GM18498 (cell line): ENCODE data around the gene EIF3F.

ENCODE experiments used
- ATAC-seq: cut with Tn5 transposase; IDR thresholded peaks from one replicate; pipeline ENCODE4 v1.9.1; 2021; ENCODE audit warnings: mild to moderate bottlenecking, moderate library complexity; ENCODE audit not compliant: unreplicated experiment

The EIF3F gene, protein sequence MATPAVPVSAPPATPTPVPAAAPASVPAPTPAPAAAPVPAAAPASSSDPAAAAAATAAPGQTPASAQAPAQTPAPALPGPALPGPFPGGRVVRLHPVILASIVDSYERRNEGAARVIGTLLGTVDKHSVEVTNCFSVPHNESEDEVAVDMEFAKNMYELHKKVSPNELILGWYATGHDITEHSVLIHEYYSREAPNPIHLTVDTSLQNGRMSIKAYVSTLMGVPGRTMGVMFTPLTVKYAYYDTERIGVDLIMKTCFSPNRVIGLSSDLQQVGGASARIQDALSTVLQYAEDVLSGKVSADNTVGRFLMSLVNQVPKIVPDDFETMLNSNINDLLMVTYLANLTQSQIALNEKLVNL

DNA sequence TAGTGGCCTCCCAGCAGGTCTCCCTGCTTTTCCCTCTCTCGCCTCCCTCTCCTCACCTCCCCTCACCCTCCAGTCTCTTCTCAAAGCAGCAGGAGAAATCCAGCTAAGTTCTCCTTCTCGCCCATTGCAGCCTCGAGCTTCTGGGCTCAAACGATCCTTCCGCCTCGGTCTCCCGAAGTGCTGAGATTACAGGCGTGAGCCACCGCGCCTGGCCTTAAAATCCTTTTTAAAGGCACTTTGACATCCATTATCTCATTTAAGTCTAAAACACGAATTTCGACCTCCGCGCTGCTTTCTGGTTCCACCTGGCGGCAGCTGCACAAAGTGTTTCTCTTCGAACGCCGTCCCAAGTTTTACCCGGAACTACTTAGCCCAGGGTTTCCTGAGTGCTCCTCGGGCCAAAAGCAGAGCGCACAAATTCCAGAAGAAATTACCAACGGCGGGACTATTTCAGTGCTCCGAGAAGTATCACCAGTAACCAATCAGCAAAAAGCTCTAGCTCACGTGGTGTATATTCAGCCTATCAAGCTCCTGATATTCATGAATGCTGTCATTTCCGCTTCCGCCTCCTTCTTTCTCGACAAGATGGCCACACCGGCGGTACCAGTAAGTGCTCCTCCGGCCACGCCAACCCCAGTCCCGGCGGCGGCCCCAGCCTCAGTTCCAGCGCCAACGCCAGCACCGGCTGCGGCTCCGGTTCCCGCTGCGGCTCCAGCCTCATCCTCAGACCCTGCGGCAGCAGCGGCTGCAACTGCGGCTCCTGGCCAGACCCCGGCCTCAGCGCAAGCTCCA is at the start of gene EIF3F:
TSS of gene EIF3F (plus strand) at position 570 of the 792 bp plus-strand sequence. CDS start at position 586, 16 bp downstream.
- ATAC-seq: peak; percentile 94

DNA sequence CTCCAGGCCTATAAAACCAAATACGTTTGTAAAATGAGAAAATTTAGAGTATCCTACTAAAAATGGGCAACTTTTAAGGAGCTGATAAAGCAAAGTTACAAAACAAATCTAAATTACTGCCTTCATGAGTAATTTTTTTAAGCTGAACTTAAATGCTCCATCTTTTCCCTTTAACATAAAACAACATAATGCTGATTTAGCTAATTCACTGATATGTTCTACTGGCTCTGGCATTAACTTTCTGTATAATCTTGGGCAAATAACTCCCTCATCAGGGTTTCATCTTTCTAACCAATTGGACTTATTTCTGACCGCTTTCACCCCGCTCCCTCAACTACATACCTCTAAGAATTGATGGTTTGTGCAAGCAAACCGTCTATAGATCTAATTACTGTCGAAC is 46.0 kb upstream of the EIF3F start:
- ATAC-seq: no peak

DNA sequence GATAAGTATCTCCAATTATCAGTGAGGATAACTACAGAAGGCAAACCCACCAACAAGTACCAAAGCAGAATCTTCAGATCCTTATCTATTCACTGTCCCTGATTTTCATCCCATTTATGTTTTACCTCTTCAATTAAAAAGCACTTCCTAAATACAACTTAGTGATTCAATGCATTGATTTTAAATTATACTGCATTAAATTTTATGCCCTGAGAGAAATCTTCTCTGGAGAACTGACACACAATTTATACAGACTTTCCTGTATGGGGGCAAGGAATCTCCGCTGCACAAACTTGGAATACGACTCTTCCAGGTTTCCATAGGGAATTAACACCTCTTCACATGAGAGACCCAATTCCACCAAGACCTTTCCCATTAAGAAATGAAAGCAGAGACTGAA is 45.5 kb upstream of the EIF3F start, which contains the start of gene OR10A3:
TSS of gene OR10A3 (minus strand) at position 101 of the 400 bp plus-strand sequence. CDS start 2,188 bp downstream, outside the sequence.
- ATAC-seq: no peak

DNA sequence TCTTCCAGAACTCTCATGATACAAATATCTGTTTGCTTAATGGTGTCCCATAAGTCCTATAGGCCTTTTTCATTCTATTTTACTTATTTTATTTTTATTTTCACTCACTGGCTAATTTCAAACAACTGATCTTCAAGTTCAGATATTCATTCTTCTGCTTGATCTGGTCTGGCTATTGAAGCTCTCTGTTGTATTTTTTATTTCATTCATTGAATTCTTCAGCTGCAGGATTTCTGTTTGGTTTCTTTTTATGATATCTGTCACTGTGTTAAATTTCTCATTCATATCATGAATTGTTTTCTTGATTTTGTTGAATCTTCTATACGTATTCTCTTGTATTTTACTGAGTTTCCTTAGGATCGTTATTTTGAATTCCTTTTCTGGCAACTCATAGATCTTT is 43.0 kb upstream of the EIF3F start:
- no peak for ATAC-seq

DNA sequence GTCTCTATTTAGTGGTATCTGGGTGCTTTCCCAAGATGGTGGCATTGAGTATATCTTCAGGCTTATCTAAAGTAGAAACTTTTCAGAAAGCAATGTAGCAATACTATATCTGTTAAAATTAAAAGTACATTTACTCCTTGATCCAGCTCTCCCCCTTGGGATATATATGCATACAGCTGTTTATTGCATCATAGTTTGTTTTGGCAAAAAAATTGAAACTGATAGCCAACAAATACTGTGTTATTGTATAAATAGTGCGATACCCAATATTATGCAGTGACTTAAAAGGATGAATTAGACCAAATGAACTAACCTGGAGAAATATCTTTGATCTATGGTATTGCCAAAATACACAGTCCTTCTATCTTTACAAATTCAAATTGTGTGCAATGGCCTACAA is 37.2 kb upstream of the EIF3F start:
- ATAC-seq: no peak

DNA sequence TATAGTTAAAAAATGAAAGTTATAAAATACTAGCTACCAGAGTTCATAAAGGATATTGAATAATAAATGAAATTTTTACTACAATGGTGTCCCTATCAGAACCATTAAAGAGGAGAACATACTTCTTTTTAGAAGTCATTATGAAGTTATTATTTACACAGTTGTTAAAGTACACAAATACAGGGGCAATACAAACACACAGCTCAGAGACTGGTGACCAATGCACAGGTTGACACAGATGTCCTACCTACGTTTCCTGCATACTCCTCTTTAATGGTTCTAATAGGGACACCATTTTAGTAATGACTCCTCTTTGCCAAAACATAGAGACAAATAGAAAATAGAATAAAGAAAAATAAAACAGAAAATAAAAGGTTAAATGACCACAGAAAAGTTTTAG is 31.9 kb upstream of the EIF3F start:
- ATAC-seq: no peak

DNA sequence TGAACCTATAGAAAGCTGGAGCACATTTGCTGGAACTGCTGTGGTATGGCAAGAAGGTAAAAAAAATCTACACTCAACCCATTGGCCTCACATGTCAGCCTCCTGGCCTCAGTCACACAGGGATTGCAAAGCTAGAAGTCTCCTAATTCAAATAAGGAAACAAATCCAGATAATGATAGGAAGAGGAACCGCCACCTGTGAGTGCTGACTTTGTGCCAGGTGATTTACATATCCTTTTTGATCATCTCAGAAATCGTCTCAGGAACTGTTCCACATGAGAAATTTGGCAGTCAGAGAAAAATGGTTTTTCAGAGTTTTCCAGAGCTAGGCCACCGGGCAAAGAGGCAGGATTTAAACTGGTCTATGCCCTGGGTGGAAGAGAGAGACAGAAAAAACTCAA is 22.9 kb upstream of the EIF3F start:
- ATAC-seq: no peak

DNA sequence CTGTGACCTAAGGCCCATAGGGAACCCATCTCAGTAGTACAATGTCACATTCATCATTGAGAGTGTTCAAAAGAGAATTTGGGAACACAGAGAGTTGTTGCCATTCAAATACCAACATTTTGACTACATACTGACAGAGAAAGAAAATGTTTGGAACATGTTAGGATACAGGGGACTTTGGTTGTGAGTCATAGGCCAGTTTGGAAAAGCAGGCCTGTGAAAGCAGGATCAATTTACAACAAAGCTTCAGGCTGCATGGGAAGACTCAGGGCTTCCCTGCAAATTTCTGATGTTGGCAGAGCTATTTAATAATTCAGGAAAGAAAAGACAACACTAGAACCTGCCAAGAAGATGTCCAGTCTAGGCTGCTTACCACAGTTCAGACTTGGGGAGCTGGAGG is 22.3 kb upstream of the EIF3F start:
- ATAC-seq: no peak

DNA sequence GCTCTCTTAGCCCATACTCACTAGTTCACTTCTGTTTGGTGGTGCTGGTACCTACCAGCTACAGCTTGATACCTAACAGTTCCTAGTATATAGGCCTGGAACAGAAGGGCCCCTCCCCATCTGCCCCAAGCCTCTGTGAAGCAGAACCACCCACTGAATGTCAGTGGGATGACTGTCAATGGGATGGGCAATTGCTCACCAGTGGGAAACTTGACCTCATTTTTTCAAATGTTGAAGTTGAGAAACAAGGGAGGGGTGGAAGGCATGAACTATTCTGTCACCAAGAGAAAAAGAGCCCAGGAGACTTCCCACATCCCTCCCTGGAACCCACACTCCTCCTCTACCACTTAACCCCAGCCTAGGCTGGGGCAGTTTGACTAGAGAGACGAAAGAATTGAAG is 21.8 kb upstream of the EIF3F start, which contains the start of gene NLRP10:
TSS of gene NLRP10 (minus strand) at position 62 of the 400 bp plus-strand sequence. CDS start 1,952 bp downstream, outside the sequence.
- ATAC-seq: no peak

DNA sequence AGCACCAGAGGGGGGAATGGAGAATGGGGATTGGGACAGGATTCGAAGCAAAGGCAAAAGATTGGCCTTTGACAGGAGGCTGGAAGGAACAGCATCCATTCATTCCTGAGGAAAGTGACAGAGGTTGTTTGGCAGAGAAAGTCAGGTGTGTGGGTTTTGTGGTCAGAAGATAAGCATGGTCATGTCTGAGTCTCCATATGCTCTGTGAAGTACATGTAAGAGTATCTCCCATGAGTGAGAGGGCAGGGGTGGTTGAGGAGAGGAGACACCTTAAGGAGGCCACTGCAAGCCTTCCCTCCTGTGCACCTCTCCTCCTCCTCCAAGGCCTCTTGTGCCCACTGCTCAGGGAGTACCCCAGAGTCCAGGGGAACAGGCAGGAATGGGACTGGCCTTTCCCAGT is 20.0 kb upstream of the EIF3F start:
- ATAC-seq: no peak

DNA sequence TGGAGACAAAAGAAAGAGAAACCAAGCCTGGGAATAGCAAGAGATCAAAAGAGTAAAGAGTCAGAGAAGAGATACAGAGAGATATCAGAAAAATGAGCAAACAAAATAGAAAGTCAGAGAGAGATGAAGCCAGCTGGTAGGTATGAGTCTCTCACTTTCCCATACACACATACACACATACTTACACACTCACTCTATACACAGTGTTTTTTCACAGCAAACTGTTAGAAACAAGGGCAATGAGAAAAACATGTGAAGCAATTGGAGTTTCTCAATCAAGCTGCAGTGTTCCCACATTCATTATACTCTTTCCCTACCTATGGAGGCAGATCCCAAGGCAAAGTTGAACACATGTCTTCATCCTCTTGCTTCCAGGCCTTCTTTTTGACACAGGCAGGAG is 19.3 kb upstream of the EIF3F start:
- ATAC-seq: no peak

DNA sequence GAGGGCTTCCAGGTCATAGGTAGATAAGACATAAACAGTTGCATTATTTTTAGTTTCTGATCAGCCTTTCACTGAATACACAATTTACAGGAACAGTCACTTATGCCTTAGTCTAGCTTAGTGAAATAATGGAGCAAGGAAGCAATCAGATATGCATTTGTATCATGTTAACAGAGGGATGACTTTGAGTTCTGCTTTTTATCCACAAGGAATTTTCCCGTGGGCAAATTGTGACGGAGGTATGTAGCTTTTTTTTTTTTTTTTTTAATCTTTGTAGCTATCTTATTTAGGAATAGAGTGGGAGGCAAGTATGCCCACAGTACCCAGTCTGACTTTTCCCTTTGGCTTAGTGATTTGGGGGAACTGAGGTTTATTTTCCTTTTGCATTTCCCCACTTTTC is 18.5 kb upstream of the EIF3F start:
- no peak for ATAC-seq

DNA sequence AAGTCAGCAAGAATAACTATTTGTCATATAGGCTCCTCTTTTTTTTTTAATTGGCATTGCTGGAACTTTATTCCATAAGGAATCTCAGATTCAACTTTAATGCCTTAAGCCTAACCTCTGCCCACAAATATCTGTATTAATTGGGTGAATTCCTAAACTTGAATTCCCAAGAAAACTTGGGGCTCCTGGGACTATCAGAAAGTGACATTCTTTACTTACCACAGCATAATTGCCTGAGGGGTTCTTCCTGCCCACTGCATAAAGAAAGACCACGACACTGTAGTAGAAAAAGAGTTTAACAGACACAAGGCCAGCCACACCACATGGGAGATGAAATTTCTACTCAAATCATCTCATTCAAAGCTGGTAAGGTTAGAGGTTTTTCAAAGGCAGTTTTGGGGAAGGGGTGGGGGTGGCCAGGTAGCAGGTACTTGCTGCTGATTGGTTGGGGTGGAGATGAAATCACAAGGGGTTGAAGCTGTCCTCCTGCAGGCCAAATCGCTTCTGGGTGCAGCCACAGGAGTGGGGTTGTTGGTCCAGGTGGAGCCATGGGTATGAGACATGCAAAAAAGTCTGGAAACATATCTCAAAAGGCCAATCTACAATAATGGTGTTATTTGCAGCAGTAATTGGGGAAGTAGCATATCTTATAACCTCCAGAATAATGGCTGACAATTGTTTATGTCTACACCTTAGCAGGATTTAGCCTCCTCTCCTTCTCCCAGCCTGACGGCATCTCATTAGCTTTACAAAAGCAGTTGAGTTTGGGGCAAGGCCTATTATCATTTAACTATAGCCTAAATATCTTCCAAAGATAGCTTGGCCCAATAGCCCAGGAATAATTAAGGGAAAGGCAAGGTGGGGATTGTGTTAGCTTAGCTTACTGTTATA is 17.1 kb upstream of the EIF3F start:
- ATAC-seq: no peak

DNA sequence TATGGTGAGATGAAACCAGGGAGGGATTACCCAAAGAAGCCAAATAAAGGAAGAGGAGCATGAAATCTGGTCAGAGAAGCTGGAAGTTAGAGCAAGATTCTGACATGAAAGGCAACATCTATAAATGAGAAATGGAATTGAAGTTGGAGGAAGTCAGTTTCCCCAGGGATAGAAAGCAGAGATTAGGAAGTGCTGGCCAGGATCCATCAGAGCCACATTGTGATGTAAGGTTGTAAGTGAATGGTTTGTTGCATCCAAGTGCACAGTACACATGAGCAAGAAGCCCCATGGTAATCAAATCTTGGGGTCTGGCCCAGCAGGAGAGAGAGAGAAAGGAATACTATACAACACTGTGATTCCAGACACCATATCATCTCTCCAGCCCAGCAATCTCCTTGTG is 15.3 kb upstream of the EIF3F start:
- no peak for ATAC-seq

DNA sequence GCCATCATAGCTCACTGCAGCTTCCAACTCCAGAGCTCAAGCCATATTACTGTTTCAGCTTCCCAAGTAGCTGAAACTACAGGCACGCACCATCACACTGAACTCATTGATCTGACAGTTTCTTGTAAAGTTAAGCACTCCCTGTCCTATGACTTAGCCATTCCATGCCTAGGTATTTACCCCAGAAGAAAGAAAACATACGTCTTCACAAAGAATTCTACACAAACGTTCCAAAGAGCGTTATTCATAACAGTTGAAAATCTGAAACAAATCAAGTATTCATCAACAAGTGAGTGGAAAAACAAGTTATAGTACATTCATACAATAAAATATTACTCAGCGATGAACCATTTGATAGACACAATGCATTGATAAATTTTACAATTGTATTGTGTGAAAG is 14.1 kb upstream of the EIF3F start:
- ATAC-seq: no peak

DNA sequence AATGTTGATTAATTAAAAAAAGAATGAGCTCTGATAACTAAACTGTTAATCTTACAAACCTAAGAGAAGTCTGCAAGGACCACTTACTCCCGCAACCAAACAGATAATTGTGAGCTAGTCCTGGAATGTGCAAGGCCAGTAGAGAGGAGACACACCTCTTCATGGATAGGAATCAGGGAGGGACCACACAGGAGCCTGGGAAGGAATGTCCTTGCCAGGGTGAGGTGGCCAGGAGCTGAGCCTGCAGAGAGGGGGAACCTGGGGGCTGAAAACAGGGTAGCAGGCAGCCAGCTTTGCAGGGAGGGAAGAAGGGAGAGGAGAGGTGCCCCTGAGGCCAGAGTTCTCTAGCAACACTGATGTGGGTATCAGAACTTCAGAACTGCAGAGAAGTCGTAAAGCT is 12.5 kb upstream of the EIF3F start:
- no peak for ATAC-seq

DNA sequence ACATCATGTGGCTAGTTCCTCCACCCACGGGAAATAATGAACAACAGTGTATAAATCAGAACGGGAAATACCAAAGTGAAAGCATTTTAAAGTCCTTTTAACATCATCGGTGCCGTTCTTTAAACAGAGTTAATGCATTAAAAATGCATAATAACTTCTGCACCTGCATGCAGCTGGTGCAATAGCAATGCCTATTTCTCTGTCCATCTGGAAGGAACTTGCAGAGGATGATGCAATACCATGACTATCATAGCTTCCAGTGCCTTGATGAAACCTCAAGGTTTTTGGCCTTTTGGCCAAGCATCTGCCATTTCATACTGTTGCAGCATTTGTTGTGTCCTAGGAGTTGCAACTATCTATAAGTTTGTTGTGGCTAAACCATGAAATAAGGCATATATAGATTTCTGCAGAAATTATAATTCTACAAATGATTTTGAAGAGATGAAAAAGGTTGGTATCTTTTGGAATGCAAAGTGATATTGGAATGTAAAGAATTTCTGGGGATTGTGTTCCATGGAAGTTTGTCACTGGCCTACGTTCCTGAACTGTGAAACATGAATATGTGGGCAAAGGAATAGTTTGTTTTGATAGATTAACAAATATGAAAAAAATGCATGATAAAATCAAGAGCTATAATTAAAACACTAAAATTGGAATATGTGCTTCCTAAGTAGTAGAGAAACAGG is 9.8 kb upstream of the EIF3F start:
- no peak for ATAC-seq

DNA sequence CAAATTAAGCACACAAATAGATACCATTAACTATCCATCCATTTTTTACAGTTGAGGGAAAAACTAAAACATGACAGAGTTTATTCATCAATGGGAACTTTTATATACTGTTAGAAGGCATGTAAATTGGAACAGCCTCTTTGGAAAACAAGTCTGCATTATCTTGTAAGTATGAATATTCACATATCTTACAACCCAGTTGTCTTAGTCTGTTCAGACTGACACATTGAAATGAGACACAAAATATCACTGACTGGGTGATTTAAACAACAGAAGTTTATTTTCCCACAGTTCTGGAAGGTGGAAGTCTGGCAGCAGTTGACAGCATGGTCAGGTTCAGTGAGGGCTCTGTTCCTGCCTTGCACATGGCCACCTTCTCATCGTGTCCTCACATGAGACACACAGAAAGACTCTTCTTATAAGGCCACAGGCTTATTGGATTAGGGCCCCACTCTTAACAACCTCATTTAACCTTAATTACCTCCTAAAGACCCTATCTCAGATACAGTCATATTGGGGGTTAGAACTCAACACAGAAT is 5.4 kb upstream of the EIF3F start:
- no peak for ATAC-seq

DNA sequence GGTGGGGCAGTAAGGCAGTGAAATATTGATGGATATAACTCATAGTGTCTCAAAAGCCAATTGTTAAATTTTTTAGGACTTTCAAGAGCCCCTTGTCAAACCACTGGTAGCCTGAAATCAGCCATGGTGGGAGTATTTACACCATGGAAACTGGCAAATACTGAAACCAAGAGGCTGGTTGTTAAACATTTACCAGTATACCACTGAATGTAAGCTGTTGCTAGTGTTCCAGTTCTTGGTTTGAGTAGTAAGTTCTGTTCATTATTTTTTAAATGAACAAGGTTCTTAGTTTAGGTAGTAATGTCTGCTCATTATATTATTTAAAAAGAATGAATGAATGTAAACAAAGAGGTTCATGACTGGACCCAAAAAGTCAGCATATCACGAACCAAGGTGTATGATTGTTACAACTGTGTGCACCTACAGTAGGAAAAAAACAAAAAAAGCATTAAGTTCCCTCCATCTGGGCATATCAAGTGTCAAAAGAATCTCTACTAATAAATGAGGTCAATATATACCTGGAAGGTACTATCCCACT is 4.5 kb upstream of the EIF3F start:
- peak; percentile 31 for ATAC-seq
